K562 (cell line): ENCODE measurements around the gene CPT1C. TPM values are rescaled to one million over a fixed set of nuclear protein-coding genes. Genes with fewer than 3 reads are reported as not detected.

ENCODE experiments used
- DMBX1 ChIP-seq: fragments of 250-450 bp; sonication (Bioruptor Pico); IDR thresholded peaks from 2 replicates; pipeline ENCODE4 v1.8.0; 2022; ENCODE audit warnings: inconsistent platforms, mild to moderate bottlenecking, moderate library complexity, borderline replicate concordance
- EGR1 ChIP-seq: fragments of 450-650 bp; conservative IDR thresholded peaks from 2 replicates; pipeline ENCODE4 v1.6.1; 2017; ENCODE audit warnings: mild to moderate bottlenecking
- ETV1 ChIP-seq: fragments of 450-650 bp; conservative IDR thresholded peaks from 2 replicates; pipeline ENCODE4 v1.6.1; 2016; ENCODE audit warnings: missing genetic modification characterization, control low read depth, low read depth, missing compliant biosample characterization
- GTF2F1 ChIP-seq: IDR thresholded peaks from 2 replicates; pipeline ENCODE4 v1.6.1; 2011; ENCODE audit warnings: low read depth, low read length, improper control_type of control experiment
- HCFC1 ChIP-seq: IDR thresholded peaks from 2 replicates; pipeline ENCODE4 v1.6.1; 2012; ENCODE audit warnings: low read depth, low read length, improper control_type of control experiment
- NR2C2 ChIP-seq, 2 experiments: fragments of 200-800 bp in 1 of 2; sonication (Bioruptor generic) in 1 of 2; sonication (generic) in 1 of 2; formaldehyde crosslinking in 1 of 2; IDR thresholded peaks; 2 replicates each; pipeline versions ENCODE4 v1.6.1 to v1.8.0; 2016 to 2022; ENCODE audit warnings: mild to moderate bottlenecking in 1 of 2, missing compliant biosample characterization in 1 of 2, missing genetic modification characterization in 1 of 2, missing genetic modification reagents in 1 of 2
- PHF20 ChIP-seq: fragments of 450-650 bp; IDR thresholded peaks from 2 replicates; pipeline ENCODE4 v1.6.1; 2018; ENCODE audit not compliant: partially characterized antibody
- ZNF174 ChIP-seq: fragments of 250-450 bp; sonication (Bioruptor Pico); IDR thresholded peaks from 2 replicates; pipeline ENCODE4 v1.4.0; 2020; ENCODE audit warnings: mild to moderate bottlenecking
- ZNF324 ChIP-seq: fragments of 250-450 bp; sonication (Bioruptor Pico); IDR thresholded peaks from 2 replicates; pipeline ENCODE4 v1.4.0; 2020; ENCODE audit warnings: mild to moderate bottlenecking
- ZZZ3 ChIP-seq: fragments of 450-650 bp; IDR thresholded peaks from 2 replicates; pipeline ENCODE4 v1.6.1; 2016; ENCODE audit warnings: antibody characterized with exemption, mild to moderate bottlenecking, moderate library complexity
- polyA plus RNA-seq, 8 experiments: library from polyadenylated mRNA; depleted of rRNA in 4 of 8; stranded (reverse) in 5 of 8; unstranded in 3 of 8; fragments of >200 nt; fragmentation: Nextera tagmentation in 2 of 8; fragmentation: Illumina TruSeq in 1 of 8; extraction: Ambion mirVana in 2 of 8; extraction: Trizol in 1 of 8; gene quantifications; 2 replicates each; pipeline versions ENCODE4 v1.2.1 to v1.2.3, GENCODE V29; 2011 to 2014; ENCODE audit warnings: inconsistent platforms in 1 of 8, missing spikeins in 1 of 8
- total RNA-seq, 7 experiments: library from RNA; depleted of rRNA in 6 of 7; stranded (reverse); fragments of >200 nt in 6 of 7; fragmentation: Illumina TruSeq in 2 of 7; extraction: Trizol in 2 of 7; gene quantifications; 2 replicates each; pipeline versions ENCODE4 v1.2.1 to v1.2.3, GENCODE V29; 2011 to 2021; ENCODE audit warnings: low replicate concordance in 1 of 7
- TF ChIP-seq, protein P1 (sequence below), 2 experiments: fragments of 450-650 bp; conservative IDR thresholded peaks; 2 replicates each; pipeline ENCODE4 v1.6.1; 2017; ENCODE audit warnings: mild to moderate bottlenecking in 2 of 2, moderate library complexity in 2 of 2
- TF ChIP-seq, protein P2 (sequence below): sonication (generic); formaldehyde crosslinking; IDR thresholded peaks from 2 replicates; pipeline ENCODE4 v1.5.0; 2020; ENCODE audit warnings: missing genetic modification reagents
- TF ChIP-seq, protein P3 (sequence below), 3 experiments: fragments of 200-800 bp in 1 of 3; sonication (Bioruptor generic) in 1 of 3; sonication (generic) in 1 of 3; formaldehyde crosslinking in 1 of 3; IDR thresholded peaks; 2 replicates each; pipeline versions ENCODE4 v1.6.1 to v1.8.0; 2016 to 2022; ENCODE audit warnings: mild to moderate bottlenecking in 2 of 3, missing compliant biosample characterization in 2 of 3, missing genetic modification characterization in 2 of 3, missing genetic modification reagents in 1 of 3
- TF ChIP-seq, protein P4 (sequence below): fragments of 450-650 bp; IDR thresholded peaks from 2 replicates; pipeline ENCODE4 v1.6.1; 2016; ENCODE audit warnings: mild to moderate bottlenecking
- TF ChIP-seq, protein P5 (sequence below): sonication (generic); formaldehyde crosslinking; IDR thresholded peaks from 2 replicates; pipeline ENCODE4 v1.8.1; 2023; ENCODE audit warnings: mild to moderate bottlenecking, missing genetic modification reagents

The CPT1C gene
- total and polyA plus RNA-seq, 9 of the 15 experiments (the other 6 are each of a cell fraction or from before 2014, with no cell fraction given) = 1.9 to 12.3 (median 3.0) TPM

DNA sequence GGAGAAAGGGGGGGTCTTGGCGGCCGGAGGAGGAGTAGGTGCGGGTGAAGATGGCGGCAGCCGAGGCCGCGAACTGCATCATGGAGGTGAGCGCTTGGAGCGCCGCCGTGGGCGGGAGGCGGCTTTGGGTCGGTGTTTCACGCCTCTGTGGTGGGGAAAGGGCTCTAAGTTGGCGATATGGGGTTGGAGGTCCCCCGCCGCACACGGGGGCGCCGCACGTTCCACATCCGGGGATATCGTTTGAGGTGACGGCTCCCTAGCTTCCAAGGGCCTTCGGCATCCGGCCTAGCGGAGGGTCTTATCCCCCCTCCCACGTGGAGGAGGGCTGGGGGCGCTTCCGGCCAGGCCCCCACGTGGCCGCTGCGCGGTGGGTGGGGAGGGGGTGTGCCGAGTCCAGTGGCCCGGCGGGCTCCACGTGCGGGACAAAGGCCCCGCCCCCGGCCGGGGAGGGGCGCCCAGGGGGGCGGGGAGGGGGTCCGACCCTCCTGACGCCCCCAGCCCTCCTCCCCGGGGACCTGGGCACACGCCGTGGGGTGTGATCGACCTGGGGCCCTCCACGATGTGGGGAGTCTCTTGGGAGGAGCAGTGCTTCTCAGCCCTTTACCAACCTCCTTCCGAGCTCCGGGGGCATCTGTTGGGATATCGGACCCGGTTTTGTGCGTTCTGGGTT lies 13.6 kb upstream of the CPT1C start, which contains the start of gene PRMT1 (continued):
- TF ChIP-seq GTF2F1 = no peak
- peak; percentile 32; the same call in 1 of the 2 replicates for TF ChIP-seq ZNF324 (CRISPR knock-in tag)
- peak; percentile 25; the same call in 1 of the 2 replicates for TF ChIP-seq HCFC1
- TF ChIP-seq, protein P1, sequence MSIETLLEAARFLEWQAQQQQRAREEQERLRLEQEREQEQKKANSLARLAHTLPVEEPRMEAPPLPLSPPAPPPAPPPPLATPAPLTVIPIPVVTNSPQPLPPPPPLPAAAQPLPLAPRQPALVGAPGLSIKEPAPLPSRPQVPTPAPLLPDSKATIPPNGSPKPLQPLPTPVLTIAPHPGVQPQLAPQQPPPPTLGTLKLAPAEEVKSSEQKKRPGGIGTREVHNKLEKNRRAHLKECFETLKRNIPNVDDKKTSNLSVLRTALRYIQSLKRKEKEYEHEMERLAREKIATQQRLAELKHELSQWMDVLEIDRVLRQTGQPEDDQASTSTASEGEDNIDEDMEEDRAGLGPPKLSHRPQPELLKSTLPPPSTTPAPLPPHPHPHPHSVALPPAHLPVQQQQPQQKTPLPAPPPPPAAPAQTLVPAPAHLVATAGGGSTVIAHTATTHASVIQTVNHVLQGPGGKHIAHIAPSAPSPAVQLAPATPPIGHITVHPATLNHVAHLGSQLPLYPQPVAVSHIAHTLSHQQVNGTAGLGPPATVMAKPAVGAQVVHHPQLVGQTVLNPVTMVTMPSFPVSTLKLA (conservative IDR thresholded peaks at IDR 0.05) = peak; percentile 100
- peak; percentile 32 for TF ChIP-seq PHF20
- TF ChIP-seq, protein P2, sequence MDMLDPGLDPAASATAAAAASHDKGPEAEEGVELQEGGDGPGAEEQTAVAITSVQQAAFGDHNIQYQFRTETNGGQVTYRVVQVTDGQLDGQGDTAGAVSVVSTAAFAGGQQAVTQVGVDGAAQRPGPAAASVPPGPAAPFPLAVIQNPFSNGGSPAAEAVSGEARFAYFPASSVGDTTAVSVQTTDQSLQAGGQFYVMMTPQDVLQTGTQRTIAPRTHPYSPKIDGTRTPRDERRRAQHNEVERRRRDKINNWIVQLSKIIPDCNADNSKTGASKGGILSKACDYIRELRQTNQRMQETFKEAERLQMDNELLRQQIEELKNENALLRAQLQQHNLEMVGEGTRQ (CRISPR knock-in tag) = peak; percentile 81
- TF ChIP-seq ZNF174 (CRISPR knock-in tag) = no peak
- TF ChIP-seq ZZZ3 = no peak
- TF ChIP-seq, protein P3, sequence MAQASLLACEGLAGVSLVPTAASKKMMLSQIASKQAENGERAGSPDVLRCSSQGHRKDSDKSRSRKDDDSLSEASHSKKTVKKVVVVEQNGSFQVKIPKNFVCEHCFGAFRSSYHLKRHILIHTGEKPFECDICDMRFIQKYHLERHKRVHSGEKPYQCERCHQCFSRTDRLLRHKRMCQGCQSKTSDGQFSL (CRISPR knock-in tag; IDR thresholded peaks at IDR 0.05) = peak; percentile 85
- TF ChIP-seq, protein P3 (tag; IDR thresholded peaks at IDR 0.05) = peak in 1 of 2 experiments; percentile 50; a peak in 2 of 4 replicates
- TF ChIP-seq, protein P4, sequence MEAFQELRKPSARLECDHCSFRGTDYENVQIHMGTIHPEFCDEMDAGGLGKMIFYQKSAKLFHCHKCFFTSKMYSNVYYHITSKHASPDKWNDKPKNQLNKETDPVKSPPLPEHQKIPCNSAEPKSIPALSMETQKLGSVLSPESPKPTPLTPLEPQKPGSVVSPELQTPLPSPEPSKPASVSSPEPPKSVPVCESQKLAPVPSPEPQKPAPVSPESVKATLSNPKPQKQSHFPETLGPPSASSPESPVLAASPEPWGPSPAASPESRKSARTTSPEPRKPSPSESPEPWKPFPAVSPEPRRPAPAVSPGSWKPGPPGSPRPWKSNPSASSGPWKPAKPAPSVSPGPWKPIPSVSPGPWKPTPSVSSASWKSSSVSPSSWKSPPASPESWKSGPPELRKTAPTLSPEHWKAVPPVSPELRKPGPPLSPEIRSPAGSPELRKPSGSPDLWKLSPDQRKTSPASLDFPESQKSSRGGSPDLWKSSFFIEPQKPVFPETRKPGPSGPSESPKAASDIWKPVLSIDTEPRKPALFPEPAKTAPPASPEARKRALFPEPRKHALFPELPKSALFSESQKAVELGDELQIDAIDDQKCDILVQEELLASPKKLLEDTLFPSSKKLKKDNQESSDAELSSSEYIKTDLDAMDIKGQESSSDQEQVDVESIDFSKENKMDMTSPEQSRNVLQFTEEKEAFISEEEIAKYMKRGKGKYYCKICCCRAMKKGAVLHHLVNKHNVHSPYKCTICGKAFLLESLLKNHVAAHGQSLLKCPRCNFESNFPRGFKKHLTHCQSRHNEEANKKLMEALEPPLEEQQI = no peak
- peak; percentile 34; the same call in 1 of the 2 replicates for TF ChIP-seq DMBX1 (CRISPR knock-in tag)
- TF ChIP-seq, protein P5, sequence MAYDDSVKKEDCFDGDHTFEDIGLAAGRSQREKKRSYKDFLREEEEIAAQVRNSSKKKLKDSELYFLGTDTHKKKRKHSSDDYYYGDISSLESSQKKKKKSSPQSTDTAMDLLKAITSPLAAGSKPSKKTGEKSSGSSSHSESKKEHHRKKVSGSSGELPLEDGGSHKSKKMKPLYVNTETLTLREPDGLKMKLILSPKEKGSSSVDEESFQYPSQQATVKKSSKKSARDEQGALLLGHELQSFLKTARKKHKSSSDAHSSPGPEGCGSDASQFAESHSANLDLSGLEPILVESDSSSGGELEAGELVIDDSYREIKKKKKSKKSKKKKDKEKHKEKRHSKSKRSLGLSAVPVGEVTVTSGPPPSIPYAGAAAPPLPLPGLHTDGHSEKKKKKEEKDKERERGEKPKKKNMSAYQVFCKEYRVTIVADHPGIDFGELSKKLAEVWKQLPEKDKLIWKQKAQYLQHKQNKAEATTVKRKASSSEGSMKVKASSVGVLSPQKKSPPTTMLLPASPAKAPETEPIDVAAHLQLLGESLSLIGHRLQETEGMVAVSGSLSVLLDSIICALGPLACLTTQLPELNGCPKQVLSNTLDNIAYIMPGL = peak; percentile 57; the same call in 1 of the 2 replicates
- TF ChIP-seq ETV1 = peak; percentile 90
- TF ChIP-seq NR2C2 (CRISPR knock-in tag; IDR thresholded peaks at IDR 0.05) = no peak
- peak; percentile 91 for TF ChIP-seq NR2C2 (tag; IDR thresholded peaks at IDR 0.05)
- peak; percentile 54; the same call in 1 of the 2 replicates for TF ChIP-seq EGR1
